Vagina (tissue), 2 donors: ENCODE measurements around the gene SAP30L.

ENCODE experiments used
- POLR2A ChIP-seq, 2 donors: fragments of 450-650 bp; IDR thresholded peaks; one replicate each; pipeline ENCODE4 v1.6.1; 2017; ENCODE audit warnings: antibody characterized with exemption in 2 of 2, mild to moderate bottlenecking in 2 of 2, moderate library complexity in 2 of 2
- TF ChIP-seq, protein P1 (sequence below), 3 experiments: fragments of 450-650 bp in 2 of 3; fragments of 200-600 bp in 1 of 3; sonication (generic) in 1 of 3; IDR thresholded peaks; one replicate each; pipeline ENCODE4 v1.5.1; 2017 to 2019; ENCODE audit warnings: antibody characterized with exemption in 3 of 3, mild to moderate bottlenecking in 2 of 3, moderate library complexity in 2 of 3

GRCh38 chr5:154418344-154418820 is 27.4 kb upstream of the SAP30L start:
- TF ChIP-seq, protein P1, sequence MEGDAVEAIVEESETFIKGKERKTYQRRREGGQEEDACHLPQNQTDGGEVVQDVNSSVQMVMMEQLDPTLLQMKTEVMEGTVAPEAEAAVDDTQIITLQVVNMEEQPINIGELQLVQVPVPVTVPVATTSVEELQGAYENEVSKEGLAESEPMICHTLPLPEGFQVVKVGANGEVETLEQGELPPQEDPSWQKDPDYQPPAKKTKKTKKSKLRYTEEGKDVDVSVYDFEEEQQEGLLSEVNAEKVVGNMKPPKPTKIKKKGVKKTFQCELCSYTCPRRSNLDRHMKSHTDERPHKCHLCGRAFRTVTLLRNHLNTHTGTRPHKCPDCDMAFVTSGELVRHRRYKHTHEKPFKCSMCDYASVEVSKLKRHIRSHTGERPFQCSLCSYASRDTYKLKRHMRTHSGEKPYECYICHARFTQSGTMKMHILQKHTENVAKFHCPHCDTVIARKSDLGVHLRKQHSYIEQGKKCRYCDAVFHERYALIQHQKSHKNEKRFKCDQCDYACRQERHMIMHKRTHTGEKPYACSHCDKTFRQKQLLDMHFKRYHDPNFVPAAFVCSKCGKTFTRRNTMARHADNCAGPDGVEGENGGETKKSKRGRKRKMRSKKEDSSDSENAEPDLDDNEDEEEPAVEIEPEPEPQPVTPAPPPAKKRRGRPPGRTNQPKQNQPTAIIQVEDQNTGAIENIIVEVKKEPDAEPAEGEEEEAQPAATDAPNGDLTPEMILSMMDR (IDR thresholded peaks at IDR 0.05): no peak
- no peak for TF ChIP-seq POLR2A (IDR thresholded peaks at IDR 0.05)
